Activated gamma-delta T cell (primary cell): ENCODE data around the gene KLHL29.

ENCODE experiments used
- DNase-seq: peaks from one replicate; lab custom pipeline; 2025; lab: John Stamatoyannopoulos, UW

The KLHL29 gene

DNA sequence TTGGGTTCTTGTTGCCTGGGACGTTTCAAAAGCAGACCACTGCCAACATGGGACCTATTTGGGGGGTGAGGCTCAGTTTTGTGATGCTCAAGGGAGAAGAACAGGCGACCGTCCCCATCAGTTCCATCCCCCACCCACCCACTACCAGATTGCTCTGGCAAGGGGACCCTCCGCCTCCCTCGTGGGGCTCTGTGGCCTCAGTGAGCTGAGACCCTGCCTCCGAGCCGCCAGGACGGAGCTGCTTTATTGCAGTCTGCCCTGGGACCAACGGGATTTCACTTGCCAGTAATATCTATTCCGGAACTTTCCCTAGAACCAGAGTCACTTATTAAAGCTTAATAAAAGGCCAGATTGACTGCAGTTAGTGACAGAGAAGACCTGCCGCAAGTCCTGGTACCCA lies 146.3 kb downstream of the KLHL29 start:
- DNase-seq = no peak

DNA sequence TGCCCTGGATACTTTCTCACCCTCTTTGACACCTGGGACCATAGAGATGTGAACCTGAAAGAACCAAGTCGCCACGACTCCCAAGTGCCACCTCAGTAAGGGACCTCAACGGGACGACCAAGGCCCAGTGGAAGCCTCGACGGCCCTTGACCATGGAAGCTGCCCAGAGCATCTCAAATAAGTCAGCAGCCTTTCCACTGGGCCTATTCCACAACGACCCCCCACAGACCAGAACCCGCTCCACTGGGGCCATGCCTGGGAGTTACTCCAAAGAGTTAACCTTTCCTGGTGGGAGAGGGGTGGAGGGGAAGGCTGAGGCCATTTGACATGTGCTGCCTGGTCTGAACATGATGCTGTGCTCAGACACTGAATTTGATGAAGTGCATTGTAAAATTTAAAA lies 146.9 kb downstream of the KLHL29 start:
- no peak for DNase-seq

DNA sequence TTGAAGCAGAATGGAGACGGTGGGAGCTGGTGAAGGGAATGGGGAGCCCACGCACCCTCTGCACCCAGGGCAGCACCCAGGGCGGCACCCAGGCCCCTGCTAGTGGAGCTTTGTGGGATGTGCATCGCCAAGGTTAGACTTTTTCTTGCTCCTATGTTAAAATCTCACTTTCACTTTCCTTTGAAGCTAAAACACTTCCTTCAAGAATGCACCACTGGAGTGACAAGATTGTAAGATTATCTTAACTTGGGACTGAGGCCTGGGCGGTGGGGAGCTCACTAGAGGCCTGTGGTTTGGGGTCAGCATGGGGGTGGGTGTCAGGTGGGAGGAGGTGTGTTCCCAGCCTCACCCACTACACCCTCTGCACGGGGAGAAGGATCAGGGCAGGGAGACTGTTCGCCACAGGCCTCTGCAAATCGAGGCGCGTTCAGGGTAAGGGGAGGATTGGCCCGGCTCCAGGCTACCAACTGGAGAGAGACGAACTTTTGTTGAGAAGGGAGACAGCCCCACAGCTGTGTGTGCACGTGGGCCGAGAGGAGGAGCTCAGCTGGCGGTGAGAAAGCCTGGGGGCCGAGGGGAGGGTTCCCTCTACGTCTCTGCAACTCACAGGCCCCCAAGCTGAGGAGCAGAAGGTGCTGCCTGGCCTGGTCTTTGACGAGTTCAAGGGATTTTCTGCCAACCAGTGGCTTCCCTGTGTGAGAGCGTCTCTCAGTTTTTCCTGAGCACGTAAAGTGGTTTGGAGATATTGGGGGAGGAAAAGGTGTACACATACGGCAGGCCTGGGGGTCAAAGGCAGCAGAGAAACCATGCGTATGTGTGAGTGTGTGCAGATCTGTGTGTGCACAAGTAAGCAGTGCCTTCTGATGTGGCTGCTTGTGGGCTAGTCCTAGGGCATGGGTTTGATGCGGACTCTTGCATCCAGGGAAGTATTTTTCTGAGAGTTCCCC lies 147.7 kb downstream of the KLHL29 start:
- no peak for DNase-seq

DNA sequence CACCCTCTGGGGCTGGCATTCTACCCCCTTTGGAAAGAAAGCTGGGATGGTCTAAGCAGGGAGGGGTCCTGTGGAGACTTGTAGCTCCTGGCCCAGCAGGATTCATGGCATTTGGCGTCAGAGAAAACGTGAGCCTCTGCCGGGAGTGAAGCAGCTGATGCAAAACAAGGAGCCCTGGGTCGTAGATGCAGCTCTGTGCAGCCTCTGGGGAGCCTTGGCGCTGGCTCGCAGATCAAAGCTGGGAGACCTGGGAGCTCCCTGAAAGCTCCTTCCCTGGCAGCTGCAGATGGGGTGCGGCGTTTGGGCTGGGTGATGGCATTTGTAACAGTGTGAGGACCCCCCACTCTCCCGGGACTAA lies 148.3 kb downstream of the KLHL29 start:
- DNase-seq = no peak

DNA sequence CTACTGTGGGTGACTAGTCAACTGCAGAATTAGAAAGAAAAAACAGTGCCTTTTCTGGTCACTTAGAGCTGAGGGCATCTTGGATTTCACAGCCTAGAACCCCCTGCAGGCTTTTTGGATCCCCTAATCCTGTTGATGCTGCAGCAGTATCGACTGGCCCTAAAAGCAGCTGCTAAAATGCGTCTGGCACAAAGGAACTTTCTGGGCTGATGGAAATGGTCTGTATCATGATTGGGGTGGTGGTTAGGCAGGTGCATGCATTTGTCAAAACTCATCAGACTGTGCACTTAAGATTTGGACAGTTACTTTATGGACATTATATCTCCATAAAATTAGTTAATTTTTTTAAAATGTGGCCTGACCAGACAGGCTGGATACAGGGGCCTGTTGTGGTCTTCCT lies 149.8 kb downstream of the KLHL29 start:
- no peak for DNase-seq

DNA sequence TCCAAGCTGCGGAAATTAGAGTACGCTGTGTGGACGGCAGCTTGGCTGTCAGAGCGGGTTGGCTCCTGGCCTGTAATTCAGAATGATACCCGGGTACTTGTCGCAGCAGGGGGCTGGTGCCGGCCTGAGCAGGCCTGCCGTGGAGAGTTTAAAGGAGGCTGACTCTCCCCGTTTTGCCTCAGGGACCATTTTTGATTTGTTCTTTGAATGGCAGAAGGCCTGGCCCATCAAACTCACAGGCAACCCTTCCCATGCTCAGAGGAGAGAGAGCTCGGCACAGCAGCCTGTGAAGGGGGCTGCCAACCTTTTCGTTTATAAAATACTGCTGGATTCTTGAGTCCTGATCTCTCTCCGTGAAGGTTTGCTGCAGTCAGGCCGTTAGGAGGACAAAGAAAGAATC lies 151.3 kb downstream of the KLHL29 start:
- no peak for DNase-seq

DNA sequence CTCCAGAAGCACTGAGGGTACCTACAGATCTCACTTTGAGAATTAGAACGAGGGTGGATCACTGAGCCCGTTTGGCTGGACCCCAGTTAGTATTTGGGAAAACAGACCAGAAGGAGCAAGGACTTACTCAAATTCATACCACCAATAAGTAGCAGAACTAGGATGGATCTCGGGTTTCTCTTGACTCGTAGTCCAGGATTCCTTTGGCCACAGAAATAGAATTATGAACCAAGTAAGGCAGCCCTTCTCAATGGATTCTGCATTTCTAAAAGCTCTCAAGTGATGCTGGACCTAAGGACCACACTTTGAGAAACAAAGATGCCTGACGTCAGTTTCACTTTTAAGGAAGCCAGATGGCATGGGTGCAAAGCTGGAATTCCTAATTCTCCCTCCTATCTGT lies 153.0 kb downstream of the KLHL29 start:
- DNase-seq = no peak

DNA sequence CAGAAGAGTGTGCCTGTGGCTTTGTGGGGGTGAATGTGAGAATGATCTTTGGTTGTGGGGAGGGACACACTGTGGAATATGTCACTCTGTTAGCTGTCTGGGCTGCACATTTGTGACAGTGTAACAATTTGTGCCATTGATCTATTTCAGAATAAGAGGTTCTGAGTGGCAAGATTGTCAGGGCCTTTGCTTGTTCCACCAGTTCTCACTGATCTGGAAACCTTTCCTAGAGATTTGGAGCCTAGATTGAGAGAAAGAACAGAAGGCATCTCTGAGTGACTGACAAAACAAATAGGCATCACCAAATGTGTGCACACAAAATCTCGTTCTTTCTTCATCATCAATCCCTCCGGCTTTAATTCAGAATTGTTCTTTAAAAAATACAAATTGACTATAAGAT lies 153.6 kb downstream of the KLHL29 start:
- DNase-seq = no peak

DNA sequence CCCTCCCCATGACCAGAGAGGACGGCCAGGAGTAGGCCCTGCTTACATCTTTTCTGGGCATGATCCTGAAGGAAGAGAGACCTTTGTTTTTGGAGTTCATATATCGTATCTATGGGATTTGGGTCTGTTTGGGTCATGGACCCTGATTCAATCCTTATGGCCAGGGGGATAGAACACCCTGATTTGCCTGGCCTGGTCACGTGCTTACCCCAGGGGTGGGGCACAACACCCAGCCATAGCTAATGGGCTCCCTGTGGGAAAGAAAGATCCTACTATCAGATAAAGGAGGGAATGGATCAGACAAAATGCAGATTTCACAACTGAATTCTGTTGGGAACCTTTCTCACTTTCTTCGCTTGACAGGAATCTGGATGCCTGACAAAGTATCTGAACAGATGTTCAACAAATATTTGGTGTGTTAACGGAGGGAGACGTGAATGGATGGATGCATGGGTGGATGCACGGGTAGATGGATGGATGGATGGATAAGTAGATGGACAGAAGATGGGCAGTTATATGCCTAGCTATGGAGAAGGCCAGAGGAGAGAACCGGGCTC lies 155.9 kb downstream of the KLHL29 start:
- DNase-seq = no peak

DNA sequence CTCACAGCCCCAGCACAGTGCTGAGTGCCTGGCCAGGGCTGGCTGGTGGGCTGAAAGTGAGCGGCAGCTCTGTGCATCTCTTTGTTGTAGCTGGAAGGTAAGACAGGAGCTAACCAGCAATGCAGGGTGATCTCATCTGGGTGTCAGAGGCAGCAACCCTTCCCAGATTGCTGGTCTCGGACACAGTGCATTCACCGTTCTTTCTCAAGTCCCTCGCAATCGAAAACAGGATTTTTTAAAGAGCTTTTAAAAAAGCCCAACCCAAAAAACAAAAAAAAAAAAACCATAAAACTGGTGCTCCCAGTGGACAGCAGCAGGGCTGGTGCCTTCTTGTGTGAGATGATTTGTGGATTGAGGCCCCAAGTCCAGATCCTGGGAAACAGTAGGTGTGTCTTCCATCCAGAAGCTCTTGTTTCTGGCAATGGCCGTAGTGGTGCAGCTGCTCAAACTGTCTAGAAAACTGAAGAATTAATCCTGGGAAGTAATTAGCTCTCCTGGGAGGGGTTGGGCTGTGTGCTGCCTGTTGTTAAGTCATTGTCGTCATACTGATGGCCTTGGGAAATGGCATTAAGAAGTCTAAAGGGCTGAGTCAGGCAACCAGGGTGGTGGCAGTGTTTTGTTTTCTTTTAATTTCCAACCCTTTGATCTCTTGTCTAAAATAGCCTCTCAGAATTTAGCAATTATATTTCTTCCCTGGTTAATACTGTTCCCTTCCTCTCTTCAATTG lies 156.7 kb downstream of the KLHL29 start:
- DNase-seq = no peak

DNA sequence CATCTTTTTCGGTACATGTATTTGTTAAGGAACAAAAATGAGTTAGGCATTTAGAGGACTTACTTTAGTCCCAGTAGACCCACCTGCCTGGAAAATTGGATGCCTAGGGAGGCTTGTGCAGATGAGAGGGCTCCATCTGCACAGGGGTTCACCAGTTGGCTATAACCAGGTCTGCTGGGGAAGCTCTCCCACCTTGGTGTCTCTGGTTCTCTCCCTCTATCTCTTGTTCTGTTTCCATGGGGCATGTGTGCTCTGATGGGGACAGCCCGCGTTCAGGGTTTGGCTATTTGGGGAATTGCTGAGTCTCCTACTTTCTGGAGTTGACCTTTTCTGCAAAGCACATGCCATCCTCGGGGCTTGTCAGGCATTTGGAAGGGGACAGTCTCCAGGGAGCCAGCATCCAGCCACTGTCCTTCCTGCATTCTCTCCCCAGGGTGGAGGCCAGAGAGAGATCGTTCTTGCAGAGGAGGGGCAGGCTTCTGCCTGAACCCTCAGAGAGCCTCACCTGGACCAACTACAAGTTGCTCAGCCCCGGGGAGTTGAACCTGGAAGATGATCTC lies 157.3 kb downstream of the KLHL29 start:
- DNase-seq = no peak

DNA sequence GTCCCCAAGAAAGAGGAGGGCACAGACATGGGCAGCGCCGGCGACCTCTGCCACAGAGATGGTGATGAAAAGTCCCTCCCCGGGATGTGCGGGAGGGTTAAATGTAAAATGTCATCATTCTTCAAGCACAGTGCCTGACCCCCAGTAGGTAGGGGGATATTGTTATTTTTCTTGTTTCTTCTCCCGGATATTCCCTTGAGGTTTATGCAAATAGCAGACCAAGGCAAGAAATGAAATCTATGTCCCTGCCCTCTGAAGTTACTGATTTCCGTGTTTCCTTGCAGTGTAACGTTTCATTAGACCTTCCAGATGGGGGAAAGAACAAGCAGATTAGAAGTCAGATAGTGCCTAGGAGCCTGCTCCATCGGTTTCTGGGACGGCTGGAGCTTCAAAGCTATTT lies 158.3 kb downstream of the KLHL29 start:
- DNase-seq = no peak

DNA sequence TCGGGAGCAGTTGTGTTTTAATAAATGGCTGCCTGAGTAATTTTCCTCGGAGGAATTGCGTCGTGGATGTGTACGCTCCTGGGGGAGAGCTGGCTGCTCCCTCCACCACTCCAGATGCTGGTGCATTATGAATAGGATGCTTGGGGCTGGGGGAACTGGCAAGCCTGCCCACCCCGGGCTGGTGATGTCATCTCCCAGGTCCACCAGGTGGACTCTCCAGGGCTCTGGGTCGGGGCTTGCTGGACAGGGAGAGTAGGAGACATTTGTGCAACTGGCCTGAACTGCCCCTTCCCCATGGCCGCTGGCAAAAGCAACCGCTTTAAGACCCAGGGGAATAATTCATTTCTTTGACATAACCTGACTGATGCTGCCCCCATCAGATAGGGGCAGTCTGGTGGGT lies 158.7 kb downstream of the KLHL29 start:
- DNase-seq = no peak

DNA sequence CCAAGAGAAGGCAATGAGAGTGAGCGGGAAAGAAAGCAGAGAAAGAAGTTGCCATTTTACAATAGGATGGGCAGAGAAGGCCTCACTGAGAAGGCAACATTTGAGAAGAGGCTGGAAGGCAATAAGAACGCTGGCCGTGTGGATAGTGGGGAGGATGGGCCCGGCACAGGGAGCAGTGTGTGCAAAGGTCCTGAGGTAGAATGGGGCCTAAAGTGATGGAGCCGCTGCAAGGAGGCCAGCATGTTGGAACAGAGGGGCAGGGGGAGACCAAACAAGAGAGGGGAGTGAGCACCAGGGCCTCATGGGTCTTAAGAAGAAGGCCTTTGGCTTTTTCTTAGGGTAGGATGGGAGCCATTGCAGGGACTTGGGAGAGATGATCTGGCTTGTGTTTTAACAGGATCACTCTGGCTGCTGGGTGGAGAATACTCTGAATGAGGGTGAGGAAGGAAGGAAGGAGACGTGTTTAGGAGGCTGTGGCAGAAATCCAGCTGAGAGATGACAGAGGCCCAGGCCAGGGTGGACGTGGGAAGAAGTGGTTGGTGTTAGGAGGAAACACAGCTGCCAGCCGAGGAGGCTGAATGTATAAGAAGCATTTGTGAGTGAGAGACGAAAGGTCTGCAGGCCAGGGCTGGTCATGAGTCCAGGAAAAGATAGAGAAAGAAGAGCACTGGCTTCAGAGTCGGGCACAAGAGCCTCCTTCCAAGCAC lies 159.8 kb downstream of the KLHL29 start:
- no peak for DNase-seq

DNA sequence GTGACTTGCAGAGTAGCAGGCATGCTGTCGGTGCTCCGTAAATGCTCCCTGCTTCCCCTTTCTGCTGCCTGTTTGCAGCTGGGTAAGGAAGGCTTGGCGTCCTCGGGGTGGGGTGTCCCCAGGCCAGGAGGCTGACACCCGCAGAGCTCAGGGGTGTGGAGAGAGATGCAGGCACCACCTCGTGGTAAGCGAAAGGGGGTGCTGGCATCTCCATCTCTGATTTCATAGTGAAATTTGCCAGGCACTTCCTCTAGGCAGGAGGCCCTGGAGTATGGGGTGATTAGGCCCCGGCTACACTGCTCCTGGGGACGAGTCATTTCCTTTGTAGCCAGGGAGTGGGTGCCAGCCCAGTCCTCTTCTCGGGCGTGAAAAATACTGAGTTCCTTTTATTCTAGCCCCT lies 160.4 kb downstream of the KLHL29 start:
- no peak for DNase-seq

DNA sequence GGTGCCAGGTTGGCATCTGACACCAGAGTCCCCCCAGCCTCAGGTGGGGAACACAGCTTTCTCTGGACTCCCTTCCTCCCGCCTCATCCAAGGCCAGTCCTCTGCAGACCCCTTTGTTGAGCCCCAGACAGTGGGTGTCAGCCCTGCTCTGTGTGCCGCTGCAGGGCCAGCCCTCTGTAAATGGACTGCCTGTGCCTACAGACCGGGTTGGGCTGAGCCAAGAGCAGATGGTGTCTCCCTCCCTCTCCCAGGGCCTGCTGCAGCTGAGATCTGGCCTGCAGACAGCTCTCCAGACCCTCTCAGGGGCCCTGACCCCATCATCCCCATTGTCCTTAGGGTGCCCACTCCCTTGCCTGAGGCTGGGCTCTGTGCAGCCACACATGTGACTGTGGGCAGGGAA lies 160.8 kb downstream of the KLHL29 start:
- DNase-seq = no peak

DNA sequence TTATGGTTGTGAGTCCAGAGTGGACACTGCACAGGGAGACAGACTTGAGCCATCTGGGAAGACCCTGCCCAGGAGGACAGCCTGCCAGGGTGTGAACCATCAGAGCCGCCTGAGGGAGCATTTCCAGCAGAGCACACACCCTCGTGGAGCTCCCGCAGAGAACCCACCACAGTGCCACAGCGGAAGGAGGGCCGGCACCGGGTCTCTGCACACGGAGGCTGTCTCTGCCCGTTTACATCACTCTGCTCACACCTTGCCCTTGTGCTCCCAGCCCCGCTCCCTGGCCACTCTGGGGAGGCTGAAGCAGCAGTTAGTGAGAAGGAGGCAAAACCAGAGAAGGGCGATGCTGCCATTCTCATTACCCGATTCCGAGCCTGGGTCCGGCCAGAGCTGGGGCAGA lies 161.9 kb downstream of the KLHL29 start:
- DNase-seq = no peak

DNA sequence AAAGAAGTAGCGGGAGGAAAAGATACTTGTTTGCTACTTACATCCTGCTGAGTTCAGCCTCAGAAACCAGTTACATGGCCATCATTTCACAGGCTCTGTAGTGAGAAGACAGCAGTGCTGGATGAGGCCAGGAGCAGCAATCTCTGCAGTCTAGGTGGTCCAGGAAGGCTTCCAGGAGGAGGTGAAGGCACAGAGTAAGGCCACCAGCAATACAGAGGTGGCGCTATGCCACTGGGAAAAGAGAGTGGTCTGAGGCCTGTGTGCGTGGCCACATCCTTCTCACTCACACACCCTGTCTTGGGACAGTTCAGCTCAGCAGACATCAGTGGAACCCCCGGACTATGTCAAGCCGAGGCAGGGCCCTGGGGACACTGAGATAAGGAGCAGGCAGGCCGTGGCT lies 162.7 kb downstream of the KLHL29 start:
- DNase-seq = no peak

DNA sequence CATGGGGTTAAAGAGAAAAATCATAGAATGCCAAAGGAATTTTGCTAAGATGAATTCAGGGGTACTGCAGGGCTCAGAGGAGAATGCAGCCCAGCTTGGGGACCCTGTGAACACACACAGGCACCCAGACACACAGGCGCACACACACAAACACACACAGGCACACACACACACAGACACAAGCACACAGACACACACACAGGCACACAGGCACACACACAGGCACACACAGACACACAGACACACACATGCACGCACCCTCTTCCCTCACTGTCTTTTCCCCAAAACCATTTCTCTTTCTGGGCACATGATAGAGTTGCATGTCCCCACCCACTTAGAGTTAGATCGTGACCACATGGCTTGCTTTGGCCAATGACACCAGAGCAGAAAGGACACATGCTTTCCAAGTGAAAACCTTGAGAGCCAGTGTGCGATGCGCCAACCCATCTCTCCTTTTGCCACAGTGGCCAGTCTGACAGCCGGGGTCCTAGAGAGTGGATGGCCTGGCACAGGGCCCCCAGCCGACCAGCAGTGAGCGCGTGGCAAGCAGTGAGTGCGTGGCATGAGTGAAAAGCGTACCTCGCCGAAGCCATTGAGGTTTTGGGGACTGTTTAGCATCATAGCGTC lies 163.3 kb downstream of the KLHL29 start:
- DNase-seq = no peak

DNA sequence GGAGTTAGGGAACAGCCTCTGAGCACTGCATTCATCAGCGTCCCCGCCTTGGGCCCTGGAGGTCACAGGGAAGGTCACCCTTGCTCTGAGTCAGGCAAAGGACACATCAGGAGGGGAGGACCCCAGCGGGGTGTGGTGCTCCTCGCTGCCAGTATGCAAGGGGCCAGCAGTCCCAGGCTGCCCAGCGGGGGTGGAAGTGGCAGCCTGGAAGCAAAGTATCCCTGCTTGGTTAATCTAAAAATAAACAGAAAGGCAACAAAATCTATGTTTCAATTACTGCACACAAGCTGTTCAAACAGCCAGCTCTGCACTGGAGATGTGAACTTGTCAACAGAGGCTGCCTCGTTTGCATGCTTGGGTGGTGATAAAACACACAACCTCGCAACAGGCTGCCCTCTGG lies 164.1 kb downstream of the KLHL29 start:
- no peak for DNase-seq

DNA sequence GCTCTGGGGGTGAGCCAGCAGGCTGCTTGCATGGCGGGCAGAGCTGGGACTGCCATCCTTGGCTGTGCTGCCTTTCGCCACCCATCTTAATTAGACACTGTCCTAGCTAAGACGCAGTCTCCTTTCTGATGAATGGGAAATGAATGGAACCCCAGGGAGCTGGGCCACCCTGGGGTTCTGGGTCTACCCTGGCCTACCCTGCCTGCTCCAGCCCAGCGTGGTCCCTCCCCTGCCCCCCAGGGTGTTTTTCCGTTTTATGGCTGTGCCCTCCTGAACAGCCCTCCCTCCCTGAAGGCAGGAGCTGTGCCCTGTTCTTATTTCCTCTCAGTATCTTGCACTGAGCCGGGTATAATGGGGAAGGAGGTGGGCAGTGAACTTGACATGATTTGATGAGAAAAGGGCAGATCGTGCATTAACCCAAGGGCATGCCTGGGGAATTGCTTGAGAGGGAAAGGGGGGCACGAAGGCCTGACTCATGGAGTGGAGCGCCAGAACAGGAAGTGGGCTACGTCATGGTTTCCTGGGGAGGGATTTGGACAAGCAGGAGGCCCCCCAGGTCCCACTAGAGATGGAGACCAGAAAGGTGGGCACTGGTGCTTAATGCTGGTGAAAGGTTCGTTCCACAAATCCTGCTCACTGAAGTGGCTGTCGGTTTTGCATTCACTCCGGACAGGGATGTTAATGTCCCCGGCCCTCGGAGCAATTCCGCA lies 165.0 kb downstream of the KLHL29 start:
- no peak for DNase-seq
